ENCODE measurements around the gene MBOAT7.

The MBOAT7 gene

DNA sequence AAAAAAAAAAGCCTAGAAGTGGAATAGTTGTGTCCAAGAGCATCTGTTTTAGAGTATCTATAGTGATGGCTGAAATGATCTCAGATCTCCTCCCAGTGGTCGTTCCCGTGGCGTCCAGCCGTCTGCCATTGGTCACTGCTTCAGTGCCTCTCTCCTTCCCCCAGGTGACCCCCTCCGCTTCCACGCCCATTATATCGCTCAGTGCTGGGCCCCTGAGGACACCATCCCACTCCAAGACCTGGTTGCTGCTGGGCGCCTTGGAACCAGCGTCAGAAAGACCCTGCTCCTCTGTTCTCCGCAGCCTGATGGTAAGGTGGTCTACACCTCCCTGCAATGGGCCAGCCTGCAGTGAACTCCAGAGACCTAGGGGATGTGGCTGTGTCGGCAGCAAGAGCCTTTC lies 3.6 kb upstream of the MBOAT7 start:
- H3K27me3 ChIP-seq (replicated peaks; ENCODE audit: control insufficient read depth, insufficient read depth, low read length), result no peaks in the 10 kb centered on the region
- H3K36me3 ChIP-seq (ENCODE audit: control insufficient read depth, insufficient read depth, low read length), result no peaks in the 10 kb centered on the region; the same call in 1 of the 2 replicates
- no peak for DNase-seq (ENCODE audit: extremely low read depth, insufficient read length)
- TF ChIP-seq, protein P1, sequence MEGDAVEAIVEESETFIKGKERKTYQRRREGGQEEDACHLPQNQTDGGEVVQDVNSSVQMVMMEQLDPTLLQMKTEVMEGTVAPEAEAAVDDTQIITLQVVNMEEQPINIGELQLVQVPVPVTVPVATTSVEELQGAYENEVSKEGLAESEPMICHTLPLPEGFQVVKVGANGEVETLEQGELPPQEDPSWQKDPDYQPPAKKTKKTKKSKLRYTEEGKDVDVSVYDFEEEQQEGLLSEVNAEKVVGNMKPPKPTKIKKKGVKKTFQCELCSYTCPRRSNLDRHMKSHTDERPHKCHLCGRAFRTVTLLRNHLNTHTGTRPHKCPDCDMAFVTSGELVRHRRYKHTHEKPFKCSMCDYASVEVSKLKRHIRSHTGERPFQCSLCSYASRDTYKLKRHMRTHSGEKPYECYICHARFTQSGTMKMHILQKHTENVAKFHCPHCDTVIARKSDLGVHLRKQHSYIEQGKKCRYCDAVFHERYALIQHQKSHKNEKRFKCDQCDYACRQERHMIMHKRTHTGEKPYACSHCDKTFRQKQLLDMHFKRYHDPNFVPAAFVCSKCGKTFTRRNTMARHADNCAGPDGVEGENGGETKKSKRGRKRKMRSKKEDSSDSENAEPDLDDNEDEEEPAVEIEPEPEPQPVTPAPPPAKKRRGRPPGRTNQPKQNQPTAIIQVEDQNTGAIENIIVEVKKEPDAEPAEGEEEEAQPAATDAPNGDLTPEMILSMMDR (IDR thresholded peaks at IDR 0.05; ENCODE audit: insufficient read depth, low read length, poor library complexity, severe bottlenecking), result no peak
- no peak overlapping the region for H3K4me3 ChIP-seq (replicated peaks; ENCODE audit: low read depth, low read length)

DNA sequence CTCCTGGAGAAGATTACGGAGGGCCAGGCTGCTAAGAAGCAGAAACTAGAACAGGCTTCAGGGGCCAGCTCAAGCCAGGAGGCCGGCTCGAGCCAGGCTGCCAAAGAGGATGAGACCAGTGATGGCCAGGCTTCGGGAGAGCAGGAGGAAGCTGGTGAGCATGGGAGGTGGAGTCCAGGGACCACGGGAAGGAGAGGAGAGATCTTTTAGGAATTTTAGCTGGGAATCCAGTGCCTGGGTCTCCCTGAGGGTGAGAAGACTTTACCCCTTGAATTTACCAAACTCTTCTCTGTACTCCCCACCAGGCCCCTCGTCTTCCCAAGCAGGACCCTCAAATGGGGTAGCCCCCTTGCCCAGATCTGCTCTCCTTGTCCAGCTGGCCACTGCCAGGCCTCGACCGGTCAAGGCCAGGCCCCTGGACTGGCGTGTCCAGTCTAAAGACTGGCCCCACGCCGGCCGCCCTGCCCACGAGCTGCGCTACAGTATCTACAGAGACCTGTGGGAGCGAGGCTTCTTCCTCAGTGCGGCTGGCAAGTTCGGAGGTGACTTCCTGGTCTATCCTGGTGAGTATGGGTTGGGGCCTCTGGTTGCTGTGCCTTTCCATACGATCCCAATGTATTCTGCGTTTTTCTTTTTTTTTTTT lies 2.6 kb upstream of the MBOAT7 start:
- Histone ChIP-seq H3K4me3 (replicated peaks; ENCODE audit: low read depth, low read length) (peak overlapping the region; percentile 82), H3K36me3 (ENCODE audit: control insufficient read depth, insufficient read depth, low read length) (peaks cover 3% of the 10 kb centered on the region), H3K27me3 (replicated peaks; ENCODE audit: control insufficient read depth, insufficient read depth, low read length) (no peaks in the 10 kb centered on the region)
- TF ChIP-seq, protein P1 (IDR thresholded peaks at IDR 0.05; ENCODE audit: insufficient read depth, low read length, poor library complexity, severe bottlenecking), result no peak
- no peak for DNase-seq (ENCODE audit: extremely low read depth, insufficient read length)

DNA sequence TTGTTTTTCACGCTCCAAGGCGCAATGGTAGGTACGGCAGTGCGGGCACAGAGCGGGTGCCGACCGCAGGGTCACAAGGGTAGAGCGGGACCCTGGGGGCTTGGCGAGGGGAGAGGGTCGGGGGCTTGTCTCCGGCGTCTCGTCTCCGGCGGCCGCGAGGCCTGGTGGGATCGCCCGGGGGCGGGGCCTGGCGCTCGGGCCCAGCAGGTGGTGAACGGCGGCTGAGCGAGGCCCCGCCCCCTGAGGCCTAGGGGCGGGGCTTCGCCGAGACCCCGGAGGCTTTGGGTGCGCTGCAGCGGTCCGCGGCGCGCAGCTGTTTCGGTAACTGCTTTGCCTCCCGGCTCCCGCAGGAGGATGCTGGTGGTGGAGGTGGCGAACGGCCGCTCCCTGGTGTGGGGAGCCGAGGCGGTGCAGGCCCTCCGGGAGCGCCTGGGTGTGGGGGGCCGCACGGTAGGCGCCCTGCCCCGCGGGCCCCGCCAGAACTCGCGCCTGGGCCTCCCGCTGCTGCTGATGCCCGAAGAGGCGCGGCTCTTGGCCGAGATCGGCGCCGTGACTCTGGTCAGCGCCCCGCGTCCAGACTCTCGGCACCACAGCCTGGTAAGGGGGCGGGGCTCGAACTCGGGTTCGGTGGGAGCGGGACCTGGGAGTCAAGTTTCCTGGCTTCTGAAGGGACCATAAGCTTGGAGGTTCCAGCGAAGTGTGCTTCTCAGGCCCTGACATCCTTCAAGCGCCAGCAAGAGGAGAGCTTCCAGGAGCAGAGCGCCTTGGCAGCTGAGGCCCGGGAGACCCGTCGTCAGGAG lies 1.8 kb upstream of the MBOAT7 start, which contains the start of gene TSEN34:
TSEN34 (plus strand) TSS at position 298 of the 800 bp plus-strand sequence; CDS start at position 355, 57 bp downstream.
- Histone ChIP-seq H3K36me3 (ENCODE audit: control insufficient read depth, insufficient read depth, low read length) (peaks cover 3% of the 10 kb centered on the region), H3K27me3 (replicated peaks; ENCODE audit: control insufficient read depth, insufficient read depth, low read length) (no peaks in the 10 kb centered on the region), H3K4me3 (replicated peaks; ENCODE audit: low read depth, low read length) (peak within 1 kb of the TSS; percentile 82)
- TF ChIP-seq, protein P1 (IDR thresholded peaks at IDR 0.05; ENCODE audit: insufficient read depth, low read length, poor library complexity, severe bottlenecking), result no peak
- peak; percentile 96 for DNase-seq (ENCODE audit: extremely low read depth, insufficient read length)

DNA sequence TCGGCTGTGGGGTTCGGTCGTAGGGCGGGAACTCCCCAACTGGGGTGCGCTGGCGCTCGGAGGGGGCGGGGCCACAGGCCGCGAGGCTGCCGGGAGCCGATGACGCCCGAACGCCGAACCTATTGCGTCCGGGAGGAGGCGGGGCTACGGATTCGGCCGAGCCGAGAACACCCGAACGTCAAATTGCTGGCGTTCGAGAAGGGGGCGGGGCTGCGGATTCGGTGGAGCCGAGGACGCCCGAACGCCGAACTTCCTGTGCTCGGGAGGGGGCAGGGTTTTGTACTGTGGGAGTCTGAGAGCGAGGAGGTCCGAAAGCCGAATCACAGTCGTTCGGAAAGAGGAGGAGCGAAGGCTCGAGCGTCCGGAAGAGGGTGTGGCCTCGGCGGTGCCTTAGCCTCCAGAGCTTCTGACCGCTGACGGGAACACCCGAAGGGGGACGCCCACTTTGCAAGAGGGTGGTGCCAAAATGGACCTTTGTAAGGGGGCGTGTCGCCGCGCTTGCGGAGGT lies 1.2 kb upstream of the MBOAT7 start:
- Histone ChIP-seq H3K4me3 (replicated peaks; ENCODE audit: low read depth, low read length) (peak overlapping the region; percentile 82), H3K27me3 (replicated peaks; ENCODE audit: control insufficient read depth, insufficient read depth, low read length) (no peaks in the 10 kb centered on the region), H3K36me3 (ENCODE audit: control insufficient read depth, insufficient read depth, low read length) (peaks cover 3% of the 10 kb centered on the region)
- TF ChIP-seq, protein P1 (IDR thresholded peaks at IDR 0.05; ENCODE audit: insufficient read depth, low read length, poor library complexity, severe bottlenecking), result no peak
- peak; percentile 99 for DNase-seq (ENCODE audit: extremely low read depth, insufficient read length)

DNA sequence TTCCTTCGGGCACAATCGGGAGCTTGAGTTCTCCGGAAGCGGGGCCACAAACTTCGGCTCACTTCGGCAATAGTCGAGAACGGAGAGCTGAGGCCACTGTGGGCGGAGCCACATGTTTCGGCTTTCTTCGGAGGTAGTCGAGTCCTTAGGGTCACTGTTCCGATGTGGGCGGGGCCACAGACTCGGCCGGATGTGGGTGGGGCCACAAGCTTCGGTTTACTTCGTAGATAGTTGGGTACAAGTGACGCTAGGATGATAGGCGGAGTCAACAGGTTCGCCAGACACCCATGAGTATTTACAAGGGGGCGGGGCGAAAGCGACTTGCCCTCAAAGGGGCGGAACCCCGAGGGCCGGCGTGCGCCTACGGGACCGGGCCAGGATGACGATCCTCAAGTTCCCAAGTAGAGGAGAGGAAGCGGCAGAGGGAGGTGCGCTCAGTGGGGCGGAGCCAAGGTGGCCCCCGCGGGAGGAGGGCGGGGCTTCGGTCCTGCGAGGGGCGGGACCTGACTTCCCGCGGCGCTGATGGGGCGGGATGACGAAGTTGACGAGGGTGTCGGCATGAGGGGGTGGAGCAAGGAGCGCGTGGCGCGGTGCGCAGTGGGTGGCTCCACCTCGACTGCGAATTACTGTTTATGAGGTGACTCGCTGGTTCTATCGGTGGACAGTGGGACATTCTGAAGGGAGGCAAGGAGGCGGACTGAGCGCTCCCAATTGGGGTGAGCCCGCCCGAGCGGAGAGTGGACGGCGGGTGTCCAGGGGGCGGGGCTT lies 539 bp upstream of the MBOAT7 start:
- TF ChIP-seq, protein P1 (IDR thresholded peaks at IDR 0.05; ENCODE audit: insufficient read depth, low read length, poor library complexity, severe bottlenecking), result no peak
- Histone ChIP-seq H3K36me3 (ENCODE audit: control insufficient read depth, insufficient read depth, low read length) (peaks cover 3% of the 10 kb centered on the region), H3K4me3 (replicated peaks; ENCODE audit: low read depth, low read length) (peak overlapping the region; percentile 82), H3K27me3 (replicated peaks; ENCODE audit: control insufficient read depth, insufficient read depth, low read length) (no peaks in the 10 kb centered on the region)
- peak; percentile 98 for DNase-seq (ENCODE audit: extremely low read depth, insufficient read length)

Measured in GM06990 (cell line).